GM18519 (cell line): ENCODE measurements around the gene ITIH3.

Experiments used
- ATAC-seq: cut with Tn5 transposase; IDR thresholded peaks from one replicate; pipeline ENCODE4 v1.9.1; 2021; ENCODE audit warnings: mild to moderate bottlenecking, moderate library complexity; ENCODE audit not compliant: unreplicated experiment, low FRiP score

The ITIH3 gene

DNA sequence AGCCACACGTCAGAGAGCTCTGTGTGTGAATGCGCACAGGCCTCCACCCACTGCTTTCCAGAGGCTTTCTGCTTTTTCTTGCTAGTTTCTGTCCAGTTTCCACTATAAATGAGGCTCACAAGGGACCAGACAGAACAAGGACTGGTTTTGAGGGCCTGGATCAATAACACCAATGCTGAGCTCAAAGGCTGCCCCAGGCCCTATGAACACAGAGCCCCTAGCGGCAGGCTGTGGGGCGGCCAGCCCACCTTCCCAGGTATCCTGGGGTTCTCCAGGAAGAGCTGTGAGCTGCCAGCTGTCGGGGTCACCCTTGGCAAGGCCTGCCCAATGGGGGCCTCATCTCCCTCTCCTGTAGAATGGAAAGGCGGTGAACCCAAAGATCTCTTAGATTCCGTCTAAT, 2.2 kb upstream of the ITIH3 start:
- ATAC-seq: no peak

DNA sequence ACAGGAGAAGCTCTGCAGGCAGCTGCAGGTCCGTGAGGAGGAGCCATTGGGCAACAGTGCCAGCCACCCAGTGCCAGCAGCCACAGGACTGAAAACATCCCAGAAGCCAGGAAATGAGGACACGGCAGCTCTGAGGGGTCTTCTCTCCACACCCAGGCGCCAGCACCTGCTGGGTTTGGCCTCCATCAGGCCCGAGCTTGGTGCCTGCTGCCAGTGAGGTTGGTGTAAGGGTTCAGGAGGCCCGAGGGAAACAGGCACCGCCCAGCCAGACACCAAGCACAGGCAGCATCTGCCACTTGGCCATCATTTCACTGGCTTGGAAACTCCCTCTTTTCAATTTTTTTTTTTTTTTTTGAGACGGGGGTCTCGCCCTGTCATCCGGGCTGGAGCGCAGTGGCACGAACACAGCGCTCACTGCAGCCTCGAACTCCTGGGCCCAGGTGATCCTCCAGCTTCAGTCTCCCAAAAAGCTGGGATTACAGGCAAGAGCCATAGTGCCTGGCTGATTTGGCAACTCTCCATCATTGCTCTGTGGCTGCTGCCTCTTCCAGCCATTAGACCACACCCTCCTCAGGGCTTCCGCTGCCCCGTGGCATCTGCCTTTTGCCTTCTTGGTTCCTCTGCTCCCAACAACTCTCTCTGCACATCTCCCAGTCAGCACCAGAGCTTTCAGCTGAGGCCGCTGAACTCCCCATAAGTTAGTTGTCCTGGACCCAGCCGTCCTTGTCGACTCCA, 1.5 kb upstream of the ITIH3 start:
- no peak for ATAC-seq

DNA sequence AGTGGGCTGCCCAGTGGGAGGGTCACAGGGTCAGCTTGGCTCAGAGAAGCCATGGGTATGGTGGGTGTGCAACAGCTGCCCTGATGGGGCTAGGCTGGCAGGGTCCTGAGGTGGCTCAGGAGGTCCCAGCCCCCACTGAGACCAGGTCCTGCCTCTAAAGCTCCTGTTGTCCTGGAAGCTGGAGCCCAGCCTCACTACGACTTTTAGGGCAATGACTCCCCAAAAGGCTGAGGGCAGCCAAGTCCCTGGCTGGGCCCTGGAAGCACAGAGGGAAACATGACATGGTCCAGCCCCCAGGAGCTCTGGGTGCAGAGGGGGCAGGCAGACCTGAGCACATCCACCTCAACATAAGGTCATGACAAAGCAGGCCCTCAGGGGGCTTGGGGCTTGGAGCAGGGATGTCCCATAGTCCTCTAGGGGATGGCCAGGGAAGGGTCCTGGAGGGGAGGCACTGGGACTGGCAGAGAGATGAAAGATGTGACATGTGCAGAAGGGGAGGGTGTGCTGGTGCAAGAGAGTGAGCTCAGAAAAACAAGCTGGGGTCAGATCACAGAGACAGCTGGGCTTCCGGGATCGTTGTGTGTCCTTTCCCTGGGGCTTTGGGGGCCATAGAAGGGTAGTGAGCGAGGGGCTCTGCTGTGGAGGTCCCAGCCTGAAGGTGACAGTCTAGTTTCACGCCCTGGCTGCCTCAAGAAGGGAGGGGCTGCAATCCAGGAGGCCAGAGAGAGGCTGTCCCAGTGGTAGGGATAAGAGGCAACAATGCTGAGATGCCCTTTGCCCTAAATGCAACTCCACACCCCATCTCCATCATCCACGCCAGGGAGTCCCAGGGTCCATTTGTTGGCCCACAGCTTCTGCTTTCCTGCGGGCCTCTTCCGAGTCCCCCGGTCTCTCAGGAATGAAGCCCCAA, 639 bp upstream of the ITIH3 start:
- no peak for ATAC-seq

DNA sequence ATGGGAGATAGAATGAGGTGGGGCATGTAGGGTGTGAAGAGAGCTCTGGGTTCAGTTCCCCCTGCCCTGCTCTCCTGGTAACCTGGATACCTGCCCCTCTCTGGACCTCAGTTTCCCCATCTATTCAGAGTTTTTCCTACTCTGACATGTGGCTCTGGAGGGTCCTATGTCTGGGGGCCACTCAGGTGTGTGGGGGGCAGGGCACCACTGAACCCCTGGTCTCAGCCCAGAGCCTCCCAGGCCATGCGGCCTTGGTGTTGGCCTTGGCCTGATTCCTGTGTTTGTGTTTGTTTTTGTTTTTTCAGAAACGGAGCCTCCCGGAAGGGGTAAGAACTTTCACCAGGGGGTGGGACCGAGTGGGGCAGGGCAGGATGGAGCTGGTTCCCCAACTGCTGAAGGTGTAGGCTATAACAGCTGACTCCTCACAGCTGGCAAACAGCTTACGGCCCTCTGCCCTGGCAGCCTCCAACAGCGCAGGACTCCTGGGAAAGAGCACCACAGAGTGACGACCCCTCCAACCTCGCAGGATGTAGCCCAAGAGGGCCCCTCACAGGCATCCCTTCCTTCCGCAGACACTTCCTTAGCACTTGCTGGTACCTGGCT, 803 bp downstream of the ITIH3 start:
- no peak for ATAC-seq

DNA sequence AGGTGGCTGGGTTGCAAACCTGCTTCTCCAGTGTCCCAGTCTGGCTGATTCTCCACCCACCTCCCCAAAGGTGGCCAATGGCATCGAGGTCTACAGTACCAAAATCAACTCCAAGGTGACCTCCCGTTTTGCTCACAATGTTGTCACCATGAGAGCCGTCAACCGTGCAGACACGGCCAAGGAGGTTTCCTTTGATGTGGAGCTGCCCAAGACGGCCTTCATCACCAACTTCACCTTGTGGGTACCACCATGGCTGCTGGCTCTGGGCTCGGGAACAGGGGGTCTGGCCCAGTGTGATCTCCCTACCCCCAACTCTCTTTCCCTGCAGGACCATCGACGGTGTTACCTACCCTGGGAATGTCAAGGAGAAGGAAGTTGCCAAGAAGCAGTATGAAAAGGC, 1.8 kb downstream of the ITIH3 start:
- no peak for ATAC-seq

DNA sequence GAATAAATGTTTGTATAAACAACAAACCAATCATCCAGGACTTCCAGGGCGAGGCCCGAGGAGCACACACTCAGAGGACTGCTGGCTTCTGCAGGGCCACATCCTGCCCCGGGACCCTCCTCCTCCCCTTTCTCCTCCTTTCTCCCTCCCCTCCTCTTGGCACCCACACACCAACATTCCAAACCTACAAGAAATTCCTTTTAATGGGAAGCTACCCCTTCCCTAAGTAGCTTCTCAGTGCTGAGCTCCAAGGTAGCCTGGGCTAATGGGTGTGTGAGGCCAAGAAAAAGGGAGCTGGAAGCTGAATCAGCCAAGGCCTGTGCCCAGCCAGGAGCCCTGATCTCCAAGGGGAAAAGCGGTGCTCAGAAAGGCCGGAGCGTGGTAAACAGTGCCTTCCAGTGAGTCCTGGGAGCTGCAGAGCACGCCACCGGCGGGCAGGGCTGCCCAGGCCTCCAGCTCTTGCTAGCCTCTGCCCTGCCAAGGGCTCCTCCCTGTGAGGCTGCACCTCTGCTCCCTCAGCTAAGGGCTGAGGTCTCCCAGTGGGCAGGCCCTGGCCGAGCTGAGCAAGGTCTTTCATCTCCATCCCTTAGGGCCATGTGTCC, 3.9 kb downstream of the ITIH3 start:
- ATAC-seq: no peak

DNA sequence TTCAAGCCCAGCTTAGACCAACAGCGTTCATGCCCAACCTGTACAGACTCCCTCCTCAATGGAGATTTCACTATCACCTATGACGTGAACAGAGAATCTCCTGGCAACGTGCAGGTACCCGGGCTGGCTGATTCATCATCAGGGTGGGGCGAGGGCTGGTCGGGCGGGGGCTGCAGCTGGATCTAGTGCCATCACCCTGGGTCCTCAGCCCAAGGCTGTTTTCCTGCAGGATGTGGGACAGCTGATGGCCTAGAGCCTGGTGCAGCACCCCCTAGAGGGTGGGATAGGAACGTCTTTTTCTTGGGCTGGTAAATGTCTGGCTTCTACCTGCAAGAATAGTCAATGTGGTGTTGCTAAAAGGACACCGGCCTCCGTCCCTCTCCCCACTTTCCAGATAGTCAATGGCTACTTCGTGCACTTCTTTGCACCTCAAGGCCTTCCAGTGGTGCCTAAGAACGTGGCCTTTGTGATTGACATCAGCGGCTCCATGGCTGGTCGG, 4.4 kb downstream of the ITIH3 start:
- no peak for ATAC-seq

DNA sequence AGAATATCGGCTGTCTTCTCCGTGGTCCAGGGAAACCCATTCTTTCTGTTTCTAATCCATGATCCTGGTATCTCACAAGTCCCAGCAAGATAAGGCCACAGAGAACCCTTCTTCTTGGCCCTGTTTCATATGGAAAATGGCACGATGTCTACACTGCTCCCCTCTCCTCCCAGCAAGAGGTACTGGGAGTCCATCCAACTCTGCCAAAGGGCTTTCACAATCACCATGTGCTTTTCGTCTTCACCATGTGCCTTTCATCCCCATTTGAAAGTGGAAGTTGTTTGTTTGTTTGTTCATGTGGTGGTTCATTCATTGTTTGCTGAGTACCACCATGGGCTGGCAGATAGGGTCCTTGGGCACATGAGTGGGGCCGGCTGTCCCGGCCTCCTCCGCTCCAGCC, 5.5 kb downstream of the ITIH3 start:
- no peak for ATAC-seq

DNA sequence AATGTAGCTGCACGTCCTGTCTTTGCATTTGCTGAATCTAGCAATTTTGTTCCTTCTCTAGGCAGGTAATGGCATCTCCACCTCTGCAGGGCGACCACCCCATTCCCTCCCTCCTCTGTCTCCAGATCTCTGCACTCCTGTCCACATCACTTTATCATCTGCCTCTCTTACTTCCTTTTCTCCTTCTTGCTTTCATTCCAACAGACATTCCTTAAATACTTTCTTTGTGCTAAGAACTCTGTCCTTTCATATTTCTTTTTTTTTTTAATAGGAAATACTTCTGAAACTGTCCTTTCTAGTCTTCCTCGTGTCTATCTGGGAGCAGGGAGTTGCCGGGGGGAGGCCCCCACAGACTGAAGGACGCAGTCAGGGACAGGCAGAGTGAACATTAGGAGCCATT, 7.2 kb downstream of the ITIH3 start:
- no peak for ATAC-seq

DNA sequence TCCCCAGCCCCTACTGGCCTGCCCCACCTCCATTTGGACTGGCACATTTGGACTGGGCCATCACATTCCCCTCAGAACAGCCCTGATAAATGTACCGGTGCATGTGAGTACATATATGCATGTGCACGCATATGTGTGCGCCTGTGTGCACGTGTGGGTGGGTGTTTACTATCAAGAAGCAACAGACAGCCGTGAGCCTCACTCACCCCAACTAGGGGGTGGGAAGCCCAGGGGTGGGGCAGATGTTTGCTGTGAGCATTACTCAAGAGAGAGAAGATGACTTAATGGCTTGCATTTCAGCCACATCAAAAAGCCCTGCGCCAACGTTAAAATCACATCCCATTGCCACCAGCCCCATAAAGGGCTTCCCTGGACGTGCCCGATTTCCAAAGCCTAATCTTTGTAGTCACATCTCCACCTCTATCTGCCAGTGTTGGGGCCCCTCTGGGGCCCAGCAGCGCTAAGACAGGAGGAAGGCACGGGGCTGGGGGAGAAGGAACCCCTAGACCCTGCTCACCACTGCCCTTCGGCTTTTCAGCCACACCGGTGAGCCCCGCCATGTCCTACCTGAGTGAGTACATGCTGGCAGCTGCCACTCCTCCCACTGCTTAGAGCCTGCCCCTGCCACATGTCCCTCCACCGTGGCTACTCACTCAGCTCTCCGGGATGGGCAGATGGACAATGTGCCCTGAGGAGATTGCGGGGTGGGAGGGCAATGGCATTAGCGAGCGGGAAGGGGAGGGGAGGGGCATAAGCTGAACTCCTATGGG, 10.9 kb downstream of the ITIH3 start:
- no peak for ATAC-seq

DNA sequence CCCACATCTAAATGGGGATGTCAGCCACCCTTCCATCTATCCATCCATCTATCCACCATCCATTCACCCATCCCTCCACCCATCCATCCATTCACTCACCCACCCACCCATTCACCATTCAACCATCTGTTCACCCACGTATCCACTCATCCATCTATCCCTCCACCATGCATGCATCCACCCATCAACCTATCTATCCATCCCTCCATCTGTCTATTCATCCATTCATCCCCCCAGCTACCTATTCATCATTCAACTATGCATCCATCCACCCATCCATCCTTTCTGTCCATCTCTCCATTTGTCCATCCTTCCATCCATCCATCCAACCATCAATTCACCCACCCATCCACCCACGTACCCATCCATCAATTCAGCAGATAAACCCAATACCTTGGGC, 14.6 kb downstream of the ITIH3 start:
- ATAC-seq: no peak

DNA sequence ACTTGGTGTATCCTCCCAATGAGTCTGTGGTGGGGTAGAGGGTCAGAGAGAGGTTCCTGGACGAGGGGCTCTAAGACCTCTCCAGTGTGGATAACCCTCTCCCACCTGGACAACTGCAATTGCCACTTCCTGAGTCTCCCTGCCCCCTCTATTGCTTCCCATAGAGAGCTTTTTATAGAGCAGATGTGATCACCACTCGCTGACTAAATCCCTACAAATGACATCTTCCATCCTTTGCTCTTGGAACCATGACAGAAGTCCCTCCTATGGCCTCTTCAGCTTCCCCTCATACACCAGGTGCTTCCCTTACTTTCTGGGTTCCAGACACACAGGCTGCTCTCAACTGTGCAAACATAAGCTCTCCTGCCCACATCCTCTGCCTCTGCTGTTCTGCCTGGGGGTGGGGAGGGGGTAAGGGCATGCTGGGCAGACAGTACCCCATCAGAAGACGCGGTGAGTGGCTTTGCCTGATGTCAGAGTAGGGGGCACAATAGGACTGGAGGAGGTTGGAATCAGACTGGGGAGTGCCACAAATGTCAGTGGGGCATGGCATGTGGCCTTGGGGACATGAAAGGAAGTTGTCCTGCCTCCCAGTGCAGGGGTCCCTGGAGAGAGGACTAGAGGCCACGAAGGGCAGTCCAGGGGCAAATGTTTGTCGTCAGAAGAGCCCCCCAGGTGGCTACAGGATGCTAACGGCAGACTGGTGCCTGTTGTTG, 15.2 kb downstream of the ITIH3 start:
- no peak for ATAC-seq

DNA sequence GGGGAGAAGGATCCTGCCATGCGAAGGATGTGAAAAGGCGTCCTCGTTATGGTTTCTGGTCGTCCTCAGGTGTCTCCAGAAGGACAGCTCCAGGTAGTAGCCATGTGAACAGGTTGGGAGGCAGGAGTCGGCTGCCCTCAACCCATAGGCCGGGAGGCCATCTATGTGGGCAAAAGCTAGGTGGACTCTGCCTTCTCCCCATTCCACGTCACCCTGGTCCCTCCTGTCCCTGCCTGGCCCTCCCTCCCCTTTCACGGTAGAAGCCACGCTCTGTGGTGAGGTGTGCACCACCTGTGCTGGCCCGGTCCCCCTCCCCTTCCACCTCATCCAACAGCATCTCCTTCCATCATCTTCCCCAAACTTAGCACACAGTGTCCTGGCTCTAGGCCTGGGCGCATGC, 16.3 kb downstream of the ITIH3 start:
- ATAC-seq: no peak

DNA sequence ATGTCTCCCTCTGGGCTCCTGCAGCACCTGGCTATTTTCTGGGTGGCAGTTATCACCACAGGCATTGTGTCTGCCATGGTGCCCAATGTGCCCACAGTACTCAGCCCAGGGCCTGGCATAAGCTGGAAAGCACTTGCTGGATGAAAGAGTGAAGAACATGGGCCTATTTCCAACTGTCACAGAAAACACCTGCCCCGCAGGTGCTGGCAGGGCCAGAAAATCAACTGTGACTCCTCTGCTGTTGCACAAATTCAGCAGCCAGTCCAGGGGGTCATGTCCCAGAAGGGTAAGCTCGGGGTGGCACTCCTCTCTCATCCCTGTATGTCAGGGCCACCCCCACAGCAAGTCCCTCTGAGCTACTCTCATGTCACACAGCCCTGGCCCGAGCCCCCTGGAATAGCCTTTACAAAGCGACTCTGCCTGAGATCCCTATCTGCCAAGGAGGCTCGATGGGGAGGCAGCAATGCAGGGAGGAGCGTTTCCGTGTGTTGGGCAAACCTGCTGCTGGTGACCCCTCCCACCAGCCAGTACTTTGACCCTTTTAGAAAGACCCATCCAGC, 16.9 kb downstream of the ITIH3 start:
- ATAC-seq: no peak

DNA sequence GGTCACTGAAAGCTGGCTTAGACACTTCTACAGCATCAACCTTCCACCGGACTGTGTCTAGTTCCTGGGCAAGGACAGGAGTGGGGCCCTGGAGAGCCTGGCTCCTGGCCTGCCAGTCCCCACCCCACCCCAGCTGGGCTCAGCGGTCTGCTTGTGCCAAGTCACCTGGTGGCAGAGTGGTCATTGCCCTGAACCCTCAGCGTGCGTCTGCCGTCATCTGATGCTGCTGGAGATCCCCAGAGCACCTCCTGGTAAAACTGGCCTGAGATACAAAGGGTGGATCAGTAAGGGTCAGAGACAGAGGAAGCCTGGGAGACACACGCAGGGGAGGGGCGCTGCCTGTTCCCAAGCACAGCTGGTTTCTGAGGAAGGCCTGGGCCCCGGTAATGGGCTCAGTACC, 19.2 kb downstream of the ITIH3 start:
- ATAC-seq: no peak

DNA sequence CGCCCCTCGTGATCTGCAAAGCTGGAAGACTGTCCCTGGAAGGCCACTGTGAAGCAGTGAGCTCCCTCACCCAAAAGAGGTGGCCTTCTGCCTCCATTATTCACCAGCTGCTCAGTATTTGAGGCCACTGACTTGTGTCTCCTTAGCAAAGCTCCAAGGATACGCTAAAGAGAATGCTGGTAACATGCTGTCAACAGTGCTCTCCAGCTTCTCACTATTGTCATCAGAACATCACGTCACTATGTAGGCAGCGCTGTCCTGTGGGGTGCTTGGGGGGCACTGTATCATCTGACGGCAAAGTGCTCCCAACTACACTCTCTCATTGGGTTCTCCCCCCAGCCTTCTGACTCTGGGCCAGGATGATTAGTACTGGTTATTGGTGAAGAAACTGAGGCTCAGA, 21.6 kb downstream of the ITIH3 start:
- ATAC-seq: no peak

DNA sequence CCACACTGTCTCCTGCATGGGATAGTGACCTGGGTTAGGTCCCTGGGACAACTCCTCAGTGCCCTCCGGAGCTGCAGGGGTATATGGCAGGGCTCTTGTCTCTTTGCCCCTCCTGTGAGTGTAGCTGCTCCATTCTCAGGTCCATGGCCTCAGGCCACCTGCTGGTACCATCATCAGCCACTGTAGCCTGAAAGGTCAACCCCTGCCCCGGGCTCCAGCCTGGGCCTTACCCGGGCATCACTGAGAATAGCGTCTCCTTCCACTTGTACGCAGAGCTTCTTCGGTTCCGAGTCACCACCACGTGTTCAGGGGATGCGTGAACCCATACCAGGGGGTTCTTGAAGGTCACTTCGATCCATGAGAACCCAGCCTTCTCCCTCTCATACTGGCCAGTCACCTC, 22.1 kb downstream of the ITIH3 start:
- no peak for ATAC-seq

DNA sequence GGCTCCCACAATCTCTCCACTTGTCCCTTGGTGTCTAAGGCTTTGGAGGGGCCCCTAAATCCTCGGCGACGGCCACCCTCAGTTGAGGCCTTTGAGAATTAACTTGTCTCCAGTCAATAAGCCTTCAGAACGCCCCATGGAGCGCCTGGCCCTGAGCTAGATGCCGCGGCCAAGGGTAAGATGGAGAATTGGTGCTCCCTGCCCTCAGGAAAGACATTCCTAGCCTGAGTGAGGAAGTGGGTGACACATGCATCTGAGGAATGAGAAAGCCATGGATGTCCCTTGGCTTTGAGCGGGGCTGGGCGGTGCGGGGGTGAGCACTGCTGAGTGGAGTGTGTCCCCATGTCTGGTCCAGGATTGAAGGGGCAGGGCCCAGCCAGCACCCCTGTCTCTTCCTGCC, 22.6 kb downstream of the ITIH3 start:
- ATAC-seq: no peak

DNA sequence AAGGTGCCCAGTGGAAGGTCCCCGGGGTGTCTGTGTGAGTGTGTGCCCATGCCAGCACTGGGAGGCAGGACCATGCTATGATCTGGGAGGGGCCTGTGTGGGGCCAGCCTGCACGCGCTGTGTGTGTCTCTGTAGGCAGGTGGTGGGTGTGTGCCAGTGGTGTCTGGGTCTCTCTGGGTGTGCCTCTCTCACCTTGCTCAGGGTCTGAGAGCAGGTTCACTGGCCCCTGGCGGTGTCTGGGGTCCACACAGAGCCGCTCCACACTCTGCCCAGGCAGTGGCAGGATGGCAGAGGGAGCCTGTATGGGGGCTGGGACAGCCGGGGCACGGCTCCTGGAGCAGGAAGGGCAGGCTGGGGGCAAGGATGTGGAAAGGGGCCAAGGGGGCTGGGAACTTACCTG, 23.3 kb downstream of the ITIH3 start:
- ATAC-seq: no peak
